Breast epithelium (tissue), 3 donors: ENCODE data around the gene GJD4.

Experiments used
- POLR2A ChIP-seq: fragments of 450-650 bp; IDR thresholded peaks from one replicate; pipeline ENCODE4 v1.6.1; 2016; ENCODE audit warnings: antibody characterized with exemption, mild to moderate bottlenecking, moderate library complexity
- POLR2AphosphoS5 ChIP-seq, 3 donors: sonication (generic); formaldehyde crosslinking; IDR thresholded peaks; one replicate each; pipeline ENCODE4 v1.6.1; 2017; ENCODE audit warnings: antibody characterized with exemption in 3 of 3
- TF ChIP-seq, protein P1 (sequence below), 3 donors: fragments of 450-650 bp; IDR thresholded peaks; one replicate each; pipeline ENCODE4 v1.5.1; 2016 to 2017; ENCODE audit warnings: antibody characterized with exemption in 3 of 3, mild to moderate bottlenecking in 3 of 3, moderate library complexity in 3 of 3

DNA sequence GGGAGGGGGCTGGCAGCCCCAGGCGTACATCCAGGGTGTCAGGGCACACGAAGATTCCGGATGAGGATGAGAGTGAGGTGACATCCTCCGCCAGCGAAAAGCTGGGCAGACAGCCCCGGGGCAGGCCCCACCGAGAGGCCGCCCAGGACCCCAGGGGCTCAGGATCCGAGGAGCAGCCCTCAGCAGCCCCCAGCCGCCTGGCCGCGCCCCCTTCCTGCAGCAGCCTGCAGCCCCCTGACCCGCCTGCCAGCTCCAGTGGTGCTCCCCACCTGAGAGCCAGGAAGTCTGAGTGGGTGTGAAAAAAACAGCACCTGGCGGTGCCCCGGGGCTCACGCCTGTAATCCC is 3.2 kb downstream of the GJD4 start:
- TF ChIP-seq, protein P1, sequence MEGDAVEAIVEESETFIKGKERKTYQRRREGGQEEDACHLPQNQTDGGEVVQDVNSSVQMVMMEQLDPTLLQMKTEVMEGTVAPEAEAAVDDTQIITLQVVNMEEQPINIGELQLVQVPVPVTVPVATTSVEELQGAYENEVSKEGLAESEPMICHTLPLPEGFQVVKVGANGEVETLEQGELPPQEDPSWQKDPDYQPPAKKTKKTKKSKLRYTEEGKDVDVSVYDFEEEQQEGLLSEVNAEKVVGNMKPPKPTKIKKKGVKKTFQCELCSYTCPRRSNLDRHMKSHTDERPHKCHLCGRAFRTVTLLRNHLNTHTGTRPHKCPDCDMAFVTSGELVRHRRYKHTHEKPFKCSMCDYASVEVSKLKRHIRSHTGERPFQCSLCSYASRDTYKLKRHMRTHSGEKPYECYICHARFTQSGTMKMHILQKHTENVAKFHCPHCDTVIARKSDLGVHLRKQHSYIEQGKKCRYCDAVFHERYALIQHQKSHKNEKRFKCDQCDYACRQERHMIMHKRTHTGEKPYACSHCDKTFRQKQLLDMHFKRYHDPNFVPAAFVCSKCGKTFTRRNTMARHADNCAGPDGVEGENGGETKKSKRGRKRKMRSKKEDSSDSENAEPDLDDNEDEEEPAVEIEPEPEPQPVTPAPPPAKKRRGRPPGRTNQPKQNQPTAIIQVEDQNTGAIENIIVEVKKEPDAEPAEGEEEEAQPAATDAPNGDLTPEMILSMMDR (IDR thresholded peaks at IDR 0.05): no peak
- TF ChIP-seq POLR2A: no peak
- TF ChIP-seq POLR2AphosphoS5 (IDR thresholded peaks at IDR 0.05): no peak
